Naive thymus-derived CD8-positive, alpha-beta T cell (primary cell): Measurements from ENCODE around the gene SLC6A6. TPM values are rescaled to one million over a fixed set of nuclear protein-coding genes. Genes with fewer than 3 reads are reported as not detected.

Source experiments
- ATAC-seq, 2 donors: fragments of 150-1000 bp; cut with Tn5 transposase in 1 of 2; sonication (Bioruptor Pico), chemical (Tn5 transposase) in 1 of 2; 1 replicate in 1 of 2; 2 replicates in 1 of 2; pipeline ENCODE4 v1.10.0; 2021; ENCODE audit warnings: mild to moderate bottlenecking in 2 of 2, moderate library complexity in 2 of 2
- POLR2A ChIA-PET: fragments of 350-600 bp; sonication (Branson Sonifier 250); formaldehyde crosslinking; loops from one replicate; lab custom pipeline; 2021; ENCODE audit warnings: antibody characterized with exemption; lab: Charles Lee
- DNase-seq, 10 donors: peaks; one replicate each; pipeline versions ENCODE4 v3.0.0 to v3.0.0-alpha.2; 2020 to 2022
- H3K27ac Mint-ChIP-seq, 10 donors: one replicate each; pipeline ENCODE4 v1.8.0; 2020 to 2022; ENCODE audit warnings: mild to moderate bottlenecking in 10 of 10, mixed read lengths in 10 of 10, moderate library complexity in 4 of 10, inconsistent platforms in 1 of 10
- H3K27me3 Mint-ChIP-seq, 5 donors: one replicate each; pipeline ENCODE4 v1.8.0; 2021 to 2022; ENCODE audit warnings: mixed read lengths in 5 of 5
- H3K36me3 Mint-ChIP-seq, 3 donors: one replicate each; pipeline ENCODE4 v1.8.0; 2020 to 2022; ENCODE audit warnings: mixed read lengths in 3 of 3, mild to moderate bottlenecking in 2 of 3, inconsistent platforms in 1 of 3
- H3K4me1 Mint-ChIP-seq, 4 donors: one replicate each; pipeline ENCODE4 v1.8.0; 2021 to 2022; ENCODE audit warnings: mixed read lengths in 4 of 4
- H3K4me3 Mint-ChIP-seq, 10 donors: one replicate each; pipeline ENCODE4 v1.8.0; 2020 to 2022; ENCODE audit warnings: mild to moderate bottlenecking in 10 of 10, mixed read lengths in 10 of 10, moderate library complexity in 6 of 10, inconsistent platforms in 1 of 10
- H3K9me3 Mint-ChIP-seq, 9 donors: one replicate each; pipeline ENCODE4 v1.8.0; 2020 to 2022; ENCODE audit warnings: mixed read lengths in 9 of 9, mild to moderate bottlenecking in 3 of 9, inconsistent platforms in 1 of 9, moderate library complexity in 1 of 9
- polyA plus RNA-seq, 3 donors: library from polyadenylated mRNA; unstranded; fragments of 300-500 nt; fragmentation: Illumina TruSeq; gene quantifications; one replicate each; pipeline ENCODE4 v1.2.3, GENCODE V29; 2021
- total RNA-seq, 8 experiments: library from RNA in 2 of 8; stranded (reverse) in 2 of 8; gene quantifications; one replicate each; pipeline ENCODE4 v1.2.3 and lab custom pipeline; 2021 to 2026

SLC6A6 gene
- total and polyA plus RNA-seq, 5 experiments from 2014 or later = 2.1 to 43.7 (median 5.0) TPM

DNA sequence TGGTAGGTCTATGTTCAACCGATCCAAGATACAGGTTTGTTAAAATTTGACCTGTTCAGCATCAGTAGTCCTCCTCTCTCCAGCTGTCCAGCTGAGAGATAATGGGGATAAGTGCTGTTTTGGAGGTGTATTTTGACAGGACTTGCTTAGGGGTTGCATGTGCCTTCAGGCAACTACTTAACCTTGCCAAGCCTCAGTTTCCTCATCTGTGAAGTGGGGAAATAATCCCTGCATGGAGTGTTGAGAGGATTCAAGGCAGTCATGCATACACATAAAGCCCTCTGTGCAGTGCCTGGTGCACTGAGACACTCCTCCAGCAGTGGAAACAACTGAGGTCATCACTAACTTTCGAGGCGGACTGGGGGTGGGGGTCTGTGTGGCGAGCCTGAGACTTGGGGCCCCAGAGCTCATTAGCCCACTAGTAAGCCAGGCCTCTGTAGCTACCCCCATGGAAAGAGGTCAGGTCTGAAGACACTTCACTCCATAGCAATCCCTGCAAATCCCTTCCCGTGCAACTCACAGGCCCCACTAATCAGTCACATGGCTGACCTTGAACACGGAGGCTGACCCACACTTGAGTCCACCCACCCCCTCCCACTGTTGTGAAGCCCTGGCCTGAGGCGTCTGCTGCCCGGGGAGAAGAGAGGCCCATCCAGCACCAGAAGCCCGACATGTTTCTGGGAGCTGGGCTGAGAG, 25.9 kb upstream of the SLC6A6 start:
- POLR2A ChIA-PET = no interaction called here
- H3K9me3 Mint-ChIP-seq = peaks cover 0 to 4% (median 0%) of the 10 kb centered on the region in 9 donors
- H3K36me3 Mint-ChIP-seq = no peaks in the 10 kb centered on the region
- no peak overlapping the region for H3K27ac Mint-ChIP-seq
- H3K27me3 Mint-ChIP-seq = peaks cover 0 to 11% (median 0%) of the 10 kb centered on the region in 5 donors
- ATAC-seq (no peak), DNase-seq (no peak)
- peaks cover 17 to 42% (median 25%) of the 10 kb centered on the region in 4 donors for H3K4me1 Mint-ChIP-seq
- H3K4me3 Mint-ChIP-seq = no peak overlapping the region

DNA sequence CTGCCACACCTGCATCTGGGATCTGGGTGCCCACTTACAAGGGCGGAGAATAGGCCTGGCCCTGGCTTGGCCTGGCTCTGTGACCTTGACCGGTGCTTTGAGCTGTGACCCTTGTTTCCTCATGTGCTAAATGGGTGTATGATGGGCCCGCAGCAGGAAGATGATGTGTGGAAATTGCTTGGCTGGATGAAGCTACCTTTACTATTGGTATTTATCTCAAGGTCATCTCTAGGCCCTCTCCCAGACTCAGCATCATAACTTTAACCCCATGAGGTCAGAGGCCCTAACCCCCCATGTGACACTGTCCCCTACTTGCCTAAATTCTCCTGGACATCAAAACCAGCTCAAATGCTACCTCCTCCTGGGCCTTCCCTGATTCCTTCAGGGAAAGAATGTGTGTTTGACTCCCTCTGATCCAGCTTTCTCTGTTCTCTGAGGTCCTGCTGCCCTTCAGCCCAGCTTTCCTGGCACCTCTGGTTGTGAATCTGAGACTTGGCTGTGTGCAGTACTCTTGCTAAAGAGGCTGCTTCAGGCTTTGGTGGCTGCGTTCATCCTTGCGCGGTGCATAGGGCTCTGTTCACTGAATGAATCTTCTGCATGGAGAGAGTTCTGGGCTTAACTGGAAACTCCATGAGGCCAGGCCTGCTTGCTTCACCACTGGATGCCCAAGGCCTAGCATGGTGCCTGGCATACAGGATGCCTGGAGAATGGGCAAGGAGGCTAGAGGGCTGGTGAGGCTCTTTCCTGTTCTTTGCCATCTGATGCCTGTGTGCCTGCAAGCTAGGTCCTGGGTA, 25.2 kb upstream of the SLC6A6 start:
- no peak for ATAC-seq
- peak overlapping the region in 8 of 10 donors; percentile 47 to 91 (median 69) for H3K27ac Mint-ChIP-seq
- no peaks in the 10 kb centered on the region for H3K36me3 Mint-ChIP-seq
- peaks cover 0 to 4% (median 0%) of the 10 kb centered on the region in 9 donors for H3K9me3 Mint-ChIP-seq
- H3K4me1 Mint-ChIP-seq = peaks cover 13 to 37% (median 20%) of the 10 kb centered on the region in 4 donors
- POLR2A ChIA-PET = no interaction called here
- DNase-seq = no peak
- peak overlapping the region in 2 of 10 donors; percentile 26 to 33 for H3K4me3 Mint-ChIP-seq
- peaks cover 0 to 5% (median 0%) of the 10 kb centered on the region in 5 donors for H3K27me3 Mint-ChIP-seq

DNA sequence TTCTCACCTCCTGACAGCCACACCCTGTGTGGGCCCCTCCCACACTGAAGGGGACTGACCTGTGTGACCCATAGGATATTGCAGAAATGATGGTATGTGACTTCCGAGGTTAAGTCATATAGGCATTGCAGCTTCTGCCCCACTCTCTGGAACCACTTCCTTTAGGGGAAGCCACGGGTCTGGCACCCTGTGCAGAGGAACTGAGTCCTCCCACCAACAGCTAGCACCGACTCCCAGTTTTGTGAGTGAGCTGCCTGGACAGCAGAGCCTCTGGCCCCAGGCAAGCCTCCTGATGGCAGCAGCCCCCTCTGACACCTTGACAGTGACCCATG, 24.6 kb upstream of the SLC6A6 start:
- DNase-seq (peak in 4 of 10 donors; percentile 16 to 39 (median 22)), ATAC-seq (peak; percentile 41 to 61)
- Mint-ChIP-seq H3K9me3 (peaks cover 0 to 4% (median 0%) of the 10 kb centered on the region in 9 donors), H3K4me3 (peak overlapping the region in 3 of 10 donors; percentile 18 to 33 (median 26)), H3K27ac (peak overlapping the region in 9 of 10 donors; percentile 41 to 91 (median 64)), H3K4me1 (peaks cover 13 to 37% (median 20%) of the 10 kb centered on the region in 4 donors), H3K27me3 (peaks cover 0 to 3% (median 0%) of the 10 kb centered on the region in 5 donors), H3K36me3 (no peaks in the 10 kb centered on the region)
- POLR2A ChIA-PET = no interaction called here

DNA sequence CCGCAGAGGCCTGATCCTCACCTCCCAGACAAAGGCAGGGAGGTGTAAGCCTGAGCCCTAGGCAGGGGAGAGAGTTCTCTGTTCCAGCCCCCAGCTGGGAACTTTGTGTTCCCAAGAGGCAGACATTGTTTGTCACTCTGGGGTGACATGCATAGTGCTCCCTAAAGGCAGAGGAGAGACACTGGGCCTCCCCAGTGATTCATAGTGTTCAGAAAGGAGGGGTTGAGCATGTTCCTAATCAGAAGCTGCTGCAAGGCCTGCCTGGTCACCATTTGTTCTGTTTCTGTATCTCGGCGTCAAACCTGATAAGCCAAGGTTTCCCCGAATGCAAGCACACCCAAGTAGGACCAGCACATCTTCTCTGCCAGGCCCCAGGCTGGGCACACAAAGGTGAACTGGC, 24.0 kb upstream of the SLC6A6 start:
- no peak overlapping the region for H3K4me3 Mint-ChIP-seq
- H3K9me3 Mint-ChIP-seq = peaks cover 0 to 4% (median 0%) of the 10 kb centered on the region in 9 donors
- no peak for DNase-seq
- POLR2A ChIA-PET = no interaction called here
- peak overlapping the region in 4 of 10 donors; percentile 48 to 91 (median 81) for H3K27ac Mint-ChIP-seq
- no peak for ATAC-seq
- H3K27me3 Mint-ChIP-seq = peaks cover 0 to 3% (median 0%) of the 10 kb centered on the region in 5 donors
- H3K36me3 Mint-ChIP-seq = no peaks in the 10 kb centered on the region
- H3K4me1 Mint-ChIP-seq = peaks cover 13 to 37% (median 20%) of the 10 kb centered on the region in 4 donors

DNA sequence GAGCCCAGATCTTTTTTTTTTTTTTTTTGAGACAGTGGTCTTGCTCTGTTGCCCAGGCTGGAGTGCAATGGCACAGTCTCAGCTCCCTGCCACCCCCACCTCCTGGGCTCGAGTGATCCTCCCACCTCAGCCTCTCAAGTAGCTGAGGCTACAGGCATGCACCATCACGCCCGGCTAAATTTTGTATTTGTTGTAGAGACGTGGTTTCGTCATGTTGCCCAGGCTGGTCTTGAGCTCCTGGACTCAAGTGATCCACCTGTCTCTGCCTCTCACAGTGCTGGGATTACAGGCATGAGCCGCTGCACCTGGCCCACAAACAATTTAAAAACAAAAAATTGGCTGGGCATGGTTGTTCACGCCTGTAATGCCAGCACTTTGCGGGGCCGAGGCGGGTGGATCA, 22.6 kb upstream of the SLC6A6 start:
- ATAC-seq = no peak
- POLR2A ChIA-PET = interaction anchor here (1.1 kb wide), 1 partner anchor 272 kb away, joined by 4 read pairs; the partner anchor contains the start of gene CCDC174
- no peak overlapping the region for H3K4me3 Mint-ChIP-seq

DNA sequence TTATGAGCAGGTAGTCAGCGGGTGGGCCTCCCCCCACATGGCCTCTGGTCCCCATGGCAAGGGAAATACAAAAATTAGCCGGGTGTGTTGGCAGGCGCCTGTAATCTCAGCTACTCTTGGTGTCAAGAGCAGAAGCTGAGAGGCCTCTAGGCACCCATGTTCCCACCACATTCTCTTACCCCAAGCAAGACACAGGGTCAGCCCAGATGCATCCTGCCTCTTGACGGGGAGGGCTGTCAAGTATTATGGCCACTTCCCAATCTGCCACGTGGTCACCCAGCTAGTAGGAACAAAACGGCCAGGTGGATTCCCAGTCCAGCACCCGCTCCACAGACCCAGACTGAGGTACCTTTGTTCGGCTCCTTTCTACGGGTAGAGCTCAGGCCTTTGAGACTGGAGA, 16.2 kb upstream of the SLC6A6 start:
- peaks cover 0 to 8% (median under 1%) of the 10 kb centered on the region in 4 donors for H3K4me1 Mint-ChIP-seq
- no peak for DNase-seq
- no peak overlapping the region for H3K27ac Mint-ChIP-seq
- no peaks in the 10 kb centered on the region for H3K9me3 Mint-ChIP-seq
- no peaks in the 10 kb centered on the region for H3K36me3 Mint-ChIP-seq
- no peak overlapping the region for H3K4me3 Mint-ChIP-seq
- POLR2A ChIA-PET = interaction anchor here (1.0 kb wide), 1 partner anchor 210 kb away, joined by 4 read pairs; no protein-coding TSS in a partner anchor
- no peak for ATAC-seq
- peaks cover 0 to 3% (median 0%) of the 10 kb centered on the region in 5 donors for H3K27me3 Mint-ChIP-seq

More for the DNA sequence above, 22.6 kb upstream of the SLC6A6 start:
- H3K27ac Mint-ChIP-seq = no peak overlapping the region
- DNase-seq = no peak
- H3K36me3 Mint-ChIP-seq = no peaks in the 10 kb centered on the region
- peaks cover 0 to 4% (median 0%) of the 10 kb centered on the region in 9 donors for H3K9me3 Mint-ChIP-seq
- peaks cover 0 to 3% (median 0%) of the 10 kb centered on the region in 5 donors for H3K27me3 Mint-ChIP-seq
- peaks cover 11 to 36% (median 20%) of the 10 kb centered on the region in 4 donors for H3K4me1 Mint-ChIP-seq

DNA sequence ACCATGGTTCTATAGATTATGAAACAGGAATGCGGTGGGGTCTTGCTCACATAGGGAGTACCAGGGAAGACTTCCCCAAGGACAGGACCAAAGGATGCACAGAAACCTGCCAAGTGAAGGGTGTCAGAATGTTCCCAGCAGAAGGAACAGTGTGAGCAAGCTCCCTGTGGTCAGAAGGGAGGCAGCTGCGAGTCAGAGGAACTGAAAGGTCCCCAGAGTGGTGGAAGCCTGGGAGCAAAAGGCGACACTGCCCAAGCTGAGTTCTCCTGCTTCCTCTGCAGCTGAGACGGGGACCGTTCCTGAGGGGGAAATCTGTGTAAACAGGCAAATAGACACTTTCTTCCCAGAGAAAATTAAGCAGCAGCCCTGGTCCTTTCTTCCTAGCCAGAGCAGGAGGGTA, 14.2 kb upstream of the SLC6A6 start:
- no peak for ATAC-seq
- POLR2A ChIA-PET = interaction anchor here (1.0 kb wide), 1 partner anchor 14 kb away, joined by 3 read pairs; the partner anchor contains the start of gene SLC6A6
- Mint-ChIP-seq H3K36me3 (no peaks in the 10 kb centered on the region), H3K9me3 (no peaks in the 10 kb centered on the region), H3K4me3 (no peak overlapping the region), H3K4me1 (peaks cover 0 to 8% (median under 1%) of the 10 kb centered on the region in 4 donors), H3K27me3 (no peaks in the 10 kb centered on the region), H3K27ac (no peak overlapping the region)
- no peak for DNase-seq

DNA sequence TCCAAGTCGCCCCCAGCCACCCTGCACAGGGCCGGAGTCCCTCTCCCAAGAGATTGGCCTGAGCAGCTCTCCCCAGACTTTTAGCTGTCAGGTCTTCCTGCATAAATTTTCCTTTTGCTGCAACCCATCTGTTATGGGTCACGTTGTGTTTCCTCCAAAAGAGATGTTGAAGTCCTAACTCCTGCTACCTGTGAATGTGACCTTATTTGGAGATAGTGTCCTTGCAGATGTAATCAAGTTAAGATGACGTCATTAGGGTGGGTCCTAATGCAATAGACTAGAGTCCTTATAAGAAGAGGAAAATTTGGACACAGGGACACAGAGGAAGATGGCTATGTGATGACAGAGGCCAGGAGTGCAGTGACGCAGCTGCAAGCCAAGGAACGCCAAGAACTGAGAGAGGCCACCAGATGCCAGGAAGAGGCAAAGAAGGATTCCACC, 13.2 kb upstream of the SLC6A6 start:
- no peaks in the 10 kb centered on the region for H3K27me3 Mint-ChIP-seq
- H3K36me3 Mint-ChIP-seq = no peaks in the 10 kb centered on the region
- POLR2A ChIA-PET = no interaction called here
- no peak for ATAC-seq
- H3K27ac Mint-ChIP-seq = no peak overlapping the region
- no peaks in the 10 kb centered on the region for H3K9me3 Mint-ChIP-seq
- no peak for DNase-seq
- H3K4me1 Mint-ChIP-seq = peaks cover 0 to 7% (median 2%) of the 10 kb centered on the region in 4 donors
- H3K4me3 Mint-ChIP-seq = no peak overlapping the region

DNA sequence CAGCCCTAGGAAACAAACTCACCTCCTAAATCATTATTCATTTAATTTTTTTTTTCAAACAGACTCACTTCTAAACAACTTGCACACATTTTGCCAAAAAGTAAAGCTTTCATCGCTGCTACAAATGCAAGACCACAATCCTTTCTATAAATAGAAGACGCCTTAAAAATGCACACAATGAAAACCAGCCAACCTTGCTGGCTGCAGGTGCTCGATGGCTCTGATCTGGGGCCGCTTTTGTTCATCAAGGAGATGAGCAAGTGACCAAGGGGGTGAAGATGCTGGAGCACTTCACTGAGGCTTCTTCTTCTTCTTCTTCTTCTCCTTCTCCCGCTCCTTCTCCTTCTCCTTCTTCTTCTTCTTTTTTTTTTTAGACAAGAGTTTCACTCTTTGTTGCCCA, 12.7 kb upstream of the SLC6A6 start:
- H3K36me3 Mint-ChIP-seq = no peaks in the 10 kb centered on the region
- no peaks in the 10 kb centered on the region for H3K27me3 Mint-ChIP-seq
- DNase-seq (no peak), ATAC-seq (no peak)
- H3K4me3 Mint-ChIP-seq = no peak overlapping the region
- POLR2A ChIA-PET = no interaction called here
- H3K4me1 Mint-ChIP-seq = peaks cover 0 to 7% (median 2%) of the 10 kb centered on the region in 4 donors
- H3K9me3 Mint-ChIP-seq = no peaks in the 10 kb centered on the region
- H3K27ac Mint-ChIP-seq = peak overlapping the region in 4 of 10 donors; percentile 21 to 71 (median 53)

DNA sequence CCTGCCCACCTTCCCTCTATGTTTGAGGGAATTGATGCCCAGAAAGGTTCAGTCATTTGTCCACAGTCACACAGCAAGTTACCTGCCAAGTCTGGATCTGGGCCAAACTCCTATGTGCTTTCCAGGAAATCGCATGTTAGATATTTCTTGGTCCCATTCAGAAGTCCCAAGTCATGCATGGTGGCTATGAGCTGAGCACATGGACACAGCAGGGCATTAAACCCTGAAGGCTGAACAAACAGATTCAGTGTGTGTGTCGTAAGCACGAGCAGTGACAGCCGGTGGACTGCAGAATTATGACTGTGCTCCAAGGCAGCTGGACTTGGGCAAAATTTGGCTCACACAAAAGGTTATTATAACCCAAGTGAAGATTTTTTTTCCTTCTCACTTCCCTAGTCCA, 11.4 kb upstream of the SLC6A6 start:
- Mint-ChIP-seq H3K4me3 (no peak overlapping the region), H3K9me3 (no peaks in the 10 kb centered on the region)

DNA sequence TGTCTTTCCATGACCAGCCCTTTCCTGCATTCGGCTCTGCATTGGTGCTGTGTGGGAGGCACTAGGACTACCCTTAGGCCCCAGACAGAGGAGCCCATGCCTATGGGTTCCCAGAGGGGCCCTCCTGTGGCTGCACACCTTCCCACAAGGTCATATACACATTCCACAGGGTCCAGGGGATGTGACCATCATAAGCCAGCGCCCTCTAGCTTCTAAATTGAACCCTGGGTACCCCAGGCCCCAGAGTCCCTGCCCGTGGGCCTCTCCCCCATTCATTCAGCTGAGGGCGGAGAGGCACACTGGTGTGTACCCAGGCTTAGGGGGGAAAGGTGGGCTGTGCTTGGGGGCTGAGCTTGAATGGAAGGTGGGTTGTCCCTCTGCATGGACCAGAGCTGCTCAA, 10.2 kb upstream of the SLC6A6 start:
- DNase-seq (no peak), ATAC-seq (no peak)
- Mint-ChIP-seq H3K9me3 (no peaks in the 10 kb centered on the region), H3K27ac (no peak overlapping the region), H3K4me1 (peaks cover 4 to 9% (median 6%) of the 10 kb centered on the region in 4 donors), H3K4me3 (no peak overlapping the region), H3K36me3 (no peaks in the 10 kb centered on the region), H3K27me3 (no peaks in the 10 kb centered on the region)
- POLR2A ChIA-PET = no interaction called here

More for the DNA sequence above, 11.4 kb upstream of the SLC6A6 start:
- Mint-ChIP-seq H3K27ac (peak overlapping the region in 1 of 10 donors; percentile 56), H3K27me3 (no peaks in the 10 kb centered on the region), H3K4me1 (peaks cover 0 to 7% (median 2%) of the 10 kb centered on the region in 4 donors), H3K36me3 (no peaks in the 10 kb centered on the region)
- ATAC-seq (no peak), DNase-seq (no peak)
- POLR2A ChIA-PET = no interaction called here

DNA sequence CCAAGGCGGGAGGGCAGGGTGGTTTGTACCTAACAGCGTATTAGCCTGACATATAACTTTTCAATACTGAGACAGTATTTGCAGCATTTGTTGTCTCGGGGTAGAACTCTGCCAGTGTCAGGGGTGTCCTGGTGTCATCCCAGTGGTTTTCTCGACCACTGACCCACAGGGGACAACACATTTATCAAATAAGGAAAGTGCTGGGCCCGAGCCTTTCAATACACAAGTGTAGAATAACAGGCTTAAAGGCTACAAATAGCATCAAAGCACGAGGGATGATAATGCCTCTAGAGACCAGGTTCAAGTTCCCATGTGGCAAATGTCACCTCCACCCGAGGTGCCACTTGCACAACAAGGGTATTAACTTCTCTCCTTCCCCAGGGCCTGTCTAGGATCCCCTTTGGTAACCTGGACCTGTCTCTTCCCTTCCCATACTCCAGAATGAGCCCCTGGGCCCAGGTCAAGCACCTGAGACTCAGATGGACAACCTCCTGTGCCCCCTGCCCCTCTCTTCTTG, 9.5 kb upstream of the SLC6A6 start:
- DNase-seq (no peak), ATAC-seq (no peak)
- Mint-ChIP-seq H3K27ac (peak overlapping the region in 1 of 10 donors; percentile 32), H3K9me3 (no peaks in the 10 kb centered on the region), H3K36me3 (no peaks in the 10 kb centered on the region), H3K27me3 (no peaks in the 10 kb centered on the region), H3K4me3 (no peak overlapping the region), H3K4me1 (peaks cover 9 to 15% (median 12%) of the 10 kb centered on the region in 4 donors)
- POLR2A ChIA-PET = no interaction called here
